ENCODE results near the gene PDPN. TPM values are rescaled to one million over a fixed set of nuclear protein-coding genes. Genes with fewer than 3 reads are reported as not detected.

Gene PDPN
- total and polyA plus RNA-seq, 2 experiments from 2014 or later, result 67.3 to 82.8 TPM

DNA sequence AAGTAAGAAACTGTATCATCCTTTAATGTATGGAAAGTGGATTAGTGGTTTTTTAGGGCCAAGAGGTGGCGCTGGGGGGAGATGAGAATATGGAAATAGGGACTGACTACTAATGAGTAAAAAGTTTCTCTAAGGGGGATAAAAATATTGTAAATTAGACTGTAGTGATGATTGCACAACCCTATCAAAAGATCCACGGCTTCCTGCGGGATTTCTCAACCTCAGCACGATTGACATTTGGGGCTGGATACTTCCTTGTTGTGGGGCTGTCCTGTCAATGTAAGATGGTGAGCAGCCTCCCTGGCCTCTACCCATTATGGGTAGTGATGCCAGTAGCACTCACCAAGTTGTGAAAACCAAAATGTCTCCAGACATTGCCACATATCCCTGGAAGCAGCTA, 80.3 kb downstream of the PDPN start:
- no peaks in the 10 kb centered on the region for H3K27me3 ChIP-seq (ENCODE audit: insufficient read depth)
- no peaks in the 10 kb centered on the region for H3K9me2 ChIP-seq (ENCODE audit: insufficient read depth)
- H3K4me2 ChIP-seq, result no peak overlapping the region
- no peak overlapping the region for H2AFZ ChIP-seq
- H3K27ac ChIP-seq (ENCODE audit: low read depth), result no peak overlapping the region
- Mint-ChIP-seq H3K27me3 (ENCODE audit: insufficient read depth, low read depth, poor library complexity) (no peaks in the 10 kb centered on the region), H3K4me1 (peaks cover 5% of the 10 kb centered on the region; the same call in 2 of the 3 replicates), H3K4me3 (no peak overlapping the region), H3K9me3 (peaks cover 12% of the 10 kb centered on the region), H3K36me3 (ENCODE audit: low read depth) (peaks cover 7% of the 10 kb centered on the region), H3K27ac (no peak overlapping the region)
- no peaks in the 10 kb centered on the region for H4K20me1 ChIP-seq (replicated peaks; ENCODE audit: insufficient read depth)
- H3K79me2 ChIP-seq (replicated peaks; ENCODE audit: insufficient read depth), result no peaks in the 10 kb centered on the region
- H3K4me3 ChIP-seq, result no peak overlapping the region
- H3F3A ChIP-seq (replicated peaks; ENCODE audit: low read depth), result no peaks in the 10 kb centered on the region
- 0 out of 2 replicates have a peak, but pooled peaks cover 5% of the 10 kb centered on the region for H3K4me1 ChIP-seq (ENCODE audit: insufficient read depth)
- no peak for DNase-seq (ENCODE audit: low spot score)
- no peak for ATAC-seq
- TF ChIP-seq, protein P1, sequence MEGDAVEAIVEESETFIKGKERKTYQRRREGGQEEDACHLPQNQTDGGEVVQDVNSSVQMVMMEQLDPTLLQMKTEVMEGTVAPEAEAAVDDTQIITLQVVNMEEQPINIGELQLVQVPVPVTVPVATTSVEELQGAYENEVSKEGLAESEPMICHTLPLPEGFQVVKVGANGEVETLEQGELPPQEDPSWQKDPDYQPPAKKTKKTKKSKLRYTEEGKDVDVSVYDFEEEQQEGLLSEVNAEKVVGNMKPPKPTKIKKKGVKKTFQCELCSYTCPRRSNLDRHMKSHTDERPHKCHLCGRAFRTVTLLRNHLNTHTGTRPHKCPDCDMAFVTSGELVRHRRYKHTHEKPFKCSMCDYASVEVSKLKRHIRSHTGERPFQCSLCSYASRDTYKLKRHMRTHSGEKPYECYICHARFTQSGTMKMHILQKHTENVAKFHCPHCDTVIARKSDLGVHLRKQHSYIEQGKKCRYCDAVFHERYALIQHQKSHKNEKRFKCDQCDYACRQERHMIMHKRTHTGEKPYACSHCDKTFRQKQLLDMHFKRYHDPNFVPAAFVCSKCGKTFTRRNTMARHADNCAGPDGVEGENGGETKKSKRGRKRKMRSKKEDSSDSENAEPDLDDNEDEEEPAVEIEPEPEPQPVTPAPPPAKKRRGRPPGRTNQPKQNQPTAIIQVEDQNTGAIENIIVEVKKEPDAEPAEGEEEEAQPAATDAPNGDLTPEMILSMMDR (conservative IDR thresholded peaks at IDR 0.05; ENCODE audit: low read depth in 2 of 2), result 0 out of 4 replicates have a peak, but pooled peaks of 1 of the 2 experiments have one; percentile 9
- TF ChIP-seq CREB1 (CRISPR knock-in tag; IDR thresholded peaks at IDR 0.05; ENCODE audit: low read depth), result no peak
- H3K36me3 ChIP-seq (ENCODE audit: insufficient read depth), result no peaks in the 10 kb centered on the region

DNA sequence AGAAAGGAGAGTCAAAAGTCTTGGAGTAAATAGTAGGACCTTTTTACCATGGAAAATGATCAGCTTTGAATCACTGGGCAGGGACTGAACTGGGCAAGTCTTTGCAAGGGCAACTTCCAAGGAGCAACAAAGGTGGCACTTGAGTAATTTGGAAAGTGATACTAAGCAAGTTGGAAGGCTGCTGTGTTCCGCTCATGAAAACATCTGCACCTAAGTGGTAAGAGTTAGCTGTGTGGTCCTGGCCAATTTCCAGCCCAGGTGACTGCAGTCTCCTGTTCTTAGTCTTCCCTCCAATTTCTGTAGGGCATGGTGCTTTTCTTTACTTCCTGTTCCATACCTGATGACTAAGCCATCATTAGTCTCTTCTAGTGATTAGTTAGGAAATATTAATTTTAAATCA, 80.8 kb downstream of the PDPN start:
- H2AFZ ChIP-seq, result no peak overlapping the region
- no peaks in the 10 kb centered on the region for H3K36me3 ChIP-seq (ENCODE audit: insufficient read depth)
- DNase-seq (ENCODE audit: low spot score), result no peak
- peaks cover 5% of the 10 kb centered on the region; the same call in 2 of the 3 replicates for H3K4me1 Mint-ChIP-seq
- no peak overlapping the region for H3K4me3 ChIP-seq
- H3K27me3 Mint-ChIP-seq (ENCODE audit: insufficient read depth, low read depth, poor library complexity), result no peaks in the 10 kb centered on the region
- no peak overlapping the region for H3K4me3 Mint-ChIP-seq
- H3F3A ChIP-seq (replicated peaks; ENCODE audit: low read depth), result no peaks in the 10 kb centered on the region
- peaks cover 8% of the 10 kb centered on the region for H3K9me3 Mint-ChIP-seq
- no peak overlapping the region for H3K27ac Mint-ChIP-seq
- H3K4me1 ChIP-seq (ENCODE audit: insufficient read depth), result 0 out of 2 replicates have a peak, but pooled peaks cover 5% of the 10 kb centered on the region
- H3K4me2 ChIP-seq, result no peak overlapping the region
- no peaks in the 10 kb centered on the region for H3K27me3 ChIP-seq (ENCODE audit: insufficient read depth)
- no peak overlapping the region for H3K27ac ChIP-seq (ENCODE audit: low read depth)
- TF ChIP-seq, protein P1 (conservative IDR thresholded peaks at IDR 0.05; ENCODE audit: low read depth in 2 of 2), result no peak
- TF ChIP-seq EZH2phosphoT487 (IDR thresholded peaks at IDR 0.05; ENCODE audit: unreplicated experiment) (no peak), POLR2AphosphoS5 (IDR thresholded peaks at IDR 0.05; ENCODE audit: low read depth) (no peak), NANOG (IDR thresholded peaks at IDR 0.05; ENCODE audit: borderline replicate concordance) (no peak)
- TF ChIP-seq, protein P2, sequence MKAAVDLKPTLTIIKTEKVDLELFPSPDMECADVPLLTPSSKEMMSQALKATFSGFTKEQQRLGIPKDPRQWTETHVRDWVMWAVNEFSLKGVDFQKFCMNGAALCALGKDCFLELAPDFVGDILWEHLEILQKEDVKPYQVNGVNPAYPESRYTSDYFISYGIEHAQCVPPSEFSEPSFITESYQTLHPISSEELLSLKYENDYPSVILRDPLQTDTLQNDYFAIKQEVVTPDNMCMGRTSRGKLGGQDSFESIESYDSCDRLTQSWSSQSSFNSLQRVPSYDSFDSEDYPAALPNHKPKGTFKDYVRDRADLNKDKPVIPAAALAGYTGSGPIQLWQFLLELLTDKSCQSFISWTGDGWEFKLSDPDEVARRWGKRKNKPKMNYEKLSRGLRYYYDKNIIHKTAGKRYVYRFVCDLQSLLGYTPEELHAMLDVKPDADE (IDR thresholded peaks at IDR 0.05), result no peak
- TF ChIP-seq, protein P3, sequence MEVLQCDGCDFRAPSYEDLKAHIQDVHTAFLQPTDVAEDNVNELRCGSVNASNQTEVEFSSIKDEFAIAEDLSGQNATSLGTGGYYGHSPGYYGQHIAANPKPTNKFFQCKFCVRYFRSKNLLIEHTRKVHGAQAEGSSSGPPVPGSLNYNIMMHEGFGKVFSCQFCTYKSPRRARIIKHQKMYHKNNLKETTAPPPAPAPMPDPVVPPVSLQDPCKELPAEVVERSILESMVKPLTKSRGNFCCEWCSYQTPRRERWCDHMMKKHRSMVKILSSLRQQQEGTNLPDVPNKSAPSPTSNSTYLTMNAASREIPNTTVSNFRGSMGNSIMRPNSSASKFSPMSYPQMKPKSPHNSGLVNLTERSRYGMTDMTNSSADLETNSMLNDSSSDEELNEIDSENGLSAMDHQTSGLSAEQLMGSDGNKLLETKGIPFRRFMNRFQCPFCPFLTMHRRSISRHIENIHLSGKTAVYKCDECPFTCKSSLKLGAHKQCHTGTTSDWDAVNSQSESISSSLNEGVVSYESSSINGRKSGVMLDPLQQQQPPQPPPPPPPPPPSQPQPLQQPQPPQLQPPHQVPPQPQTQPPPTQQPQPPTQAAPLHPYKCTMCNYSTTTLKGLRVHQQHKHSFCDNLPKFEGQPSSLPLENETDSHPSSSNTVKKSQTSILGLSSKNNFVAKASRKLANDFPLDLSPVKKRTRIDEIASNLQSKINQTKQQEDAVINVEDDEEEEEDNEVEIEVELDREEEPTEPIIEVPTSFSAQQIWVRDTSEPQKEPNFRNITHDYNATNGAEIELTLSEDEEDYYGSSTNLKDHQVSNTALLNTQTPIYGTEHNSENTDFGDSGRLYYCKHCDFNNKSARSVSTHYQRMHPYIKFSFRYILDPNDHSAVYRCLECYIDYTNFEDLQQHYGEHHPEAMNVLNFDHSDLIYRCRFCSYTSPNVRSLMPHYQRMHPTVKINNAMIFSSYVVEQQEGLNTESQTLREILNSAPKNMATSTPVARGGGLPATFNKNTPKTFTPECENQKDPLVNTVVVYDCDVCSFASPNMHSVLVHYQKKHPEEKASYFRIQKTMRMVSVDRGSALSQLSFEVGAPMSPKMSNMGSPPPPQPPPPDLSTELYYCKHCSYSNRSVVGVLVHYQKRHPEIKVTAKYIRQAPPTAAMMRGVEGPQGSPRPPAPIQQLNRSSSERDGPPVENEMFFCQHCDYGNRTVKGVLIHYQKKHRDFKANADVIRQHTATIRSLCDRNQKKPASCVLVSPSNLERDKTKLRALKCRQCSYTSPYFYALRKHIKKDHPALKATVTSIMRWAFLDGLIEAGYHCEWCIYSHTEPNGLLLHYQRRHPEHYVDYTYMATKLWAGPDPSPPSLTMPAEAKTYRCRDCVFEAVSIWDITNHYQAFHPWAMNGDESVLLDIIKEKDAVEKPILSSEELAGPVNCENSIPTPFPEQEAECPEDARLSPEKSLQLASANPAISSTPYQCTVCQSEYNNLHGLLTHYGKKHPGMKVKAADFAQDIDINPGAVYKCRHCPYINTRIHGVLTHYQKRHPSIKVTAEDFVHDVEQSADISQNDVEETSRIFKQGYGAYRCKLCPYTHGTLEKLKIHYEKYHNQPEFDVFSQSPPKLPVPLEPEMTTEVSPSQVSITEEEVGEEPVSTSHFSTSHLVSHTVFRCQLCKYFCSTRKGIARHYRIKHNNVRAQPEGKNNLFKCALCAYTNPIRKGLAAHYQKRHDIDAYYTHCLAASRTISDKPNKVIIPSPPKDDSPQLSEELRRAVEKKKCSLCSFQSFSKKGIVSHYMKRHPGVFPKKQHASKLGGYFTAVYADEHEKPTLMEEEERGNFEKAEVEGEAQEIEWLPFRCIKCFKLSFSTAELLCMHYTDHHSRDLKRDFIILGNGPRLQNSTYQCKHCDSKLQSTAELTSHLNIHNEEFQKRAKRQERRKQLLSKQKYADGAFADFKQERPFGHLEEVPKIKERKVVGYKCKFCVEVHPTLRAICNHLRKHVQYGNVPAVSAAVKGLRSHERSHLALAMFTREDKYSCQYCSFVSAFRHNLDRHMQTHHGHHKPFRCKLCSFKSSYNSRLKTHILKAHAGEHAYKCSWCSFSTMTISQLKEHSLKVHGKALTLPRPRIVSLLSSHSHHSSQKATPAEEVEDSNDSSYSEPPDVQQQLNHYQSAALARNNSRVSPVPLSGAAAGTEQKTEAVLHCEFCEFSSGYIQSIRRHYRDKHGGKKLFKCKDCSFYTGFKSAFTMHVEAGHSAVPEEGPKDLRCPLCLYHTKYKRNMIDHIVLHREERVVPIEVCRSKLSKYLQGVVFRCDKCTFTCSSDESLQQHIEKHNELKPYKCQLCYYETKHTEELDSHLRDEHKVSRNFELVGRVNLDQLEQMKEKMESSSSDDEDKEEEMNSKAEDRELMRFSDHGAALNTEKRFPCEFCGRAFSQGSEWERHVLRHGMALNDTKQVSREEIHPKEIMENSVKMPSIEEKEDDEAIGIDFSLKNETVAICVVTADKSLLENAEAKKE (CRISPR knock-in tag; IDR thresholded peaks at IDR 0.05), result no peak
- no peaks in the 10 kb centered on the region for H4K20me1 ChIP-seq (replicated peaks; ENCODE audit: insufficient read depth)
- no peak for ATAC-seq
- peaks cover 4% of the 10 kb centered on the region for H3K36me3 Mint-ChIP-seq (ENCODE audit: low read depth)
- H3K9me2 ChIP-seq (ENCODE audit: insufficient read depth), result no peaks in the 10 kb centered on the region
- H3K79me2 ChIP-seq (replicated peaks; ENCODE audit: insufficient read depth), result no peaks in the 10 kb centered on the region

Data from GM23338 (cell line).